GM23248 (cell line): ENCODE measurements around the gene OPCML. TPM values are rescaled to one million over a fixed set of nuclear protein-coding genes. Genes with fewer than 3 reads are reported as not detected.

Source experiments
- DNase-seq: peaks from one replicate; pipeline ENCODE4 v3.0.0-alpha.2; 2015
- H2AFZ ChIP-seq: fragments of 200-600 bp; sonication (generic); 2 replicates; pipeline ENCODE4 v1.6.1; 2016; ENCODE audit warnings: antibody characterized with exemption
- H3F3A ChIP-seq: fragments of 200-600 bp; sonication (generic); 2 replicates; pipeline ENCODE4 v1.6.1; 2016; ENCODE audit warnings: mild to moderate bottlenecking, antibody characterized with exemption, mixed run types; ENCODE audit not compliant: insufficient read depth
- H3K27ac ChIP-seq: fragments of 200-600 bp; sonication (generic); 2 replicates; pipeline ENCODE4 v1.5.1; 2016; ENCODE audit warnings: mild to moderate bottlenecking
- H3K27me3 ChIP-seq: fragments of 200-600 bp; sonication (generic); replicated peaks from 2 replicates; pipeline ENCODE4 v1.6.1; 2016; ENCODE audit warnings: mild to moderate bottlenecking; ENCODE audit not compliant: insufficient read depth
- H3K36me3 ChIP-seq: fragments of 200-600 bp; sonication (generic); 2 replicates; pipeline ENCODE4 v1.6.1; 2016; ENCODE audit warnings: low read depth, mild to moderate bottlenecking
- H3K4me1 ChIP-seq: fragments of 200-600 bp; sonication (generic); 2 replicates; pipeline ENCODE4 v1.6.1; 2016; ENCODE audit warnings: mild to moderate bottlenecking; ENCODE audit not compliant: insufficient read depth
- H3K4me2 ChIP-seq: fragments of 200-600 bp; sonication (generic); one replicate; pipeline ENCODE4 v1.6.1; 2016; ENCODE audit warnings: mild to moderate bottlenecking; ENCODE audit not compliant: unreplicated experiment
- H3K4me3 ChIP-seq: fragments of 200-600 bp; sonication (generic); 2 replicates; pipeline ENCODE4 v1.5.1; 2016; ENCODE audit warnings: mild to moderate bottlenecking
- H3K79me2 ChIP-seq: fragments of 200-600 bp; sonication (generic); 2 replicates; pipeline ENCODE4 v1.6.1; 2016; ENCODE audit warnings: mild to moderate bottlenecking; ENCODE audit not compliant: insufficient read depth
- H3K9ac ChIP-seq: fragments of 200-600 bp; sonication (generic); 2 replicates; pipeline ENCODE4 v1.6.1; 2016; ENCODE audit warnings: mild to moderate bottlenecking
- H3K9me2 ChIP-seq: fragments of 200-600 bp; sonication (generic); 2 replicates; pipeline ENCODE4 v1.6.1; 2016; ENCODE audit warnings: mixed run types, mild to moderate bottlenecking, moderate library complexity; ENCODE audit not compliant: insufficient read depth
- H3K9me3 ChIP-seq: fragments of 200-600 bp; sonication (generic); one replicate; pipeline ENCODE4 v1.6.1; 2017; ENCODE audit warnings: low read depth
- H4K20me1 ChIP-seq: fragments of 200-600 bp; sonication (generic); 2 replicates; pipeline ENCODE4 v1.6.0; 2016; ENCODE audit not compliant: insufficient read depth
- EZH2 ChIP-seq: fragments of 200-600 bp; sonication (generic); IDR thresholded peaks from 2 replicates; pipeline ENCODE4 v1.6.1; 2018; ENCODE audit warnings: antibody characterized with exemption, mild to moderate bottlenecking; ENCODE audit not compliant: insufficient read depth, poor library complexity, severe bottlenecking
- EZH2phosphoT487 ChIP-seq: fragments of 200-600 bp; sonication (generic); IDR thresholded peaks from 2 replicates; pipeline ENCODE4 v1.6.1; 2018; ENCODE audit warnings: antibody characterized with exemption, moderate library complexity, mild to moderate bottlenecking, low read depth; ENCODE audit not compliant: insufficient read depth
- WGBS, 2 experiments: methylation state at CpG; one replicate each; pipeline ENCODE4 v1.1.6; 2015 to 2017; ENCODE audit warnings: low lambda C conversion rate in 2 of 2, low coverage in 1 of 2; ENCODE audit errors: missing lambda C conversion rate in 2 of 2; 5-methylcytosine and 5-hydroxymethylcytosine counted together
- in situ Hi-C: fragments of 300-500 bp; cut with MboI; formaldehyde crosslinking; loops from 2 replicates; pipeline ENCODE4 v1.15.0; 2020
- polyA plus RNA-seq: library from polyadenylated mRNA; unstranded; fragments of >200 nt; fragmentation: Nextera tagmentation; extraction: Ambion mirVana; gene quantifications from 2 replicates; pipeline ENCODE4 v1.2.1, GENCODE V29; 2016
- total RNA-seq: library from RNA; depleted of rRNA; stranded (reverse); fragments of >200 nt; shearing (Covaris generic); gene quantifications from 2 replicates; pipeline ENCODE4 v1.2.3, GENCODE V29; 2014

The OPCML gene
- total and polyA plus RNA-seq, 2 experiments from 2014 or later: 0.69 to 1.6 TPM

GRCh38 chr11:133251841-133252240 is 280.5 kb downstream of the OPCML start:
- Histone ChIP-seq H2AFZ (no peak overlapping the region), H3K9me2 (no peaks in the 10 kb centered on the region), H3K4me3 (no peak overlapping the region), H4K20me1 (no peaks in the 10 kb centered on the region), H3K79me2 (no peaks in the 10 kb centered on the region), H3K9ac (no peak overlapping the region), H3K27ac (no peak overlapping the region), H3K9me3 (no peaks in the 10 kb centered on the region), H3K27me3 (no peaks in the 10 kb centered on the region), H3K4me1 (no peaks in the 10 kb centered on the region), H3K36me3 (no peaks in the 10 kb centered on the region), H3F3A (no peaks in the 10 kb centered on the region), H3K4me2 (no peak overlapping the region)
- in situ Hi-C loops: no loop called here
- TF ChIP-seq EZH2: no peak
- TF ChIP-seq EZH2phosphoT487: no peak
- WGBS, 2 experiments: 0 to 4% methylated on average over 3 of the region's 3 CpGs
- no peak for DNase-seq

DNA sequence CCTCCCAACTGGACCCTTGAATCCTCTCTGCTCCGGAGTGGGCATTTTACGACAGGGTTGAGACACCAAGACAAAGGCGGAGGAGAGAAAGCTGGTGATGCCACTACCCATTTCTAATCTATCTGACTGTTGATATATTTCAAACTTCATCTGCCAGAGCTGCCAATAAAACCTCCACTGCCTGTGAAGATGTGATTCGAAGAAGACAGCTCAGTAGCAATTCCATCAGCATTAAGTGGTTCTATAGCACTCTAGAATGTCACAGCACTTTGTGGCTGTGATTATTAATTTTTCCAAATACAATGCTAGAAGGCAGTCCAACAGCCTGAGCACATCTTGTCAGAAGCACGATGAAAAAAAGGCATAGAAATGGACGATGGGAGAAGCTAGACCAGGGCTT is 282.8 kb downstream of the OPCML start:
- in situ Hi-C loops: no loop called here
- Histone ChIP-seq H3K4me1 (no peaks in the 10 kb centered on the region), H3K9me3 (no peaks in the 10 kb centered on the region), H3K4me2 (no peak overlapping the region), H3K36me3 (no peaks in the 10 kb centered on the region), H3K9me2 (no peaks in the 10 kb centered on the region), H3K4me3 (no peak overlapping the region), H3K27ac (no peak overlapping the region), H4K20me1 (no peaks in the 10 kb centered on the region), H2AFZ (no peak overlapping the region), H3F3A (no peaks in the 10 kb centered on the region), H3K9ac (no peak overlapping the region), H3K79me2 (no peaks in the 10 kb centered on the region), H3K27me3 (no peaks in the 10 kb centered on the region)
- 2 to 4% methylated on average over 6 of the region's 6 CpGs for WGBS, 2 experiments
- DNase-seq: no peak
- TF ChIP-seq EZH2phosphoT487: no peak
- TF ChIP-seq EZH2: no peak

DNA sequence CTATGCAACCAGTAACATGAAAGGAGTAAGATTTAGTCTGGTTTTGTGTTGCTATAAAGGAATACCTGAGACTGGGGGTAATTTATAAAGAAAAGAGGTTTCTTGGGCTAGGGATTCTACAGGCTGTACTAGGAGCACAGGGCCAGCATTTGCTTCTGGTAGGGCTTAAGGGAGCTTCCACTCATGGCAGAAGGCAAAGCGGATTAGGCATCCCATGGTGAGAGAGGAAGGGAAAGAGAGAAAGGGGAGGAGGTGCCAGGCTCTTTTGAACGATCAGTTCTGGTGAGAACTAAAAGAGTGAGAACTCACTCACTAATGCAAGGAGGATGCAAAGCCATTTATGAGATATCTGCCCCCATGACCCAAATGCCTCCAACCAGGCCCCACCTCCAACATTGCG is 283.2 kb downstream of the OPCML start:
- Histone ChIP-seq H3K36me3 (no peaks in the 10 kb centered on the region), H3K4me2 (no peak overlapping the region), H3F3A (no peaks in the 10 kb centered on the region), H3K4me1 (no peaks in the 10 kb centered on the region), H3K4me3 (no peak overlapping the region), H3K9ac (no peak overlapping the region), H3K9me3 (no peaks in the 10 kb centered on the region), H3K27me3 (no peaks in the 10 kb centered on the region), H3K9me2 (no peaks in the 10 kb centered on the region), H4K20me1 (no peaks in the 10 kb centered on the region), H3K79me2 (no peaks in the 10 kb centered on the region), H2AFZ (no peak overlapping the region), H3K27ac (no peak overlapping the region)
- 14 to 21% methylated on average over 3 of the region's 3 CpGs for WGBS, 2 experiments
- DNase-seq: no peak
- in situ Hi-C loops: no loop called here
- no peak for TF ChIP-seq EZH2phosphoT487

GRCh38 chr11:133243832-133244231 is 288.5 kb downstream of the OPCML start:
- H3K36me3 ChIP-seq: no peaks in the 10 kb centered on the region
- H3K4me3 ChIP-seq: no peak overlapping the region
- H3F3A ChIP-seq: no peaks in the 10 kb centered on the region
- no peaks in the 10 kb centered on the region for H3K9me2 ChIP-seq
- WGBS, 2 experiments: 5 to 11% methylated on average over 3 of the region's 3 CpGs
- no peaks in the 10 kb centered on the region for H3K9me3 ChIP-seq
- DNase-seq: no peak
- no peak overlapping the region for H3K9ac ChIP-seq
- no peaks in the 10 kb centered on the region for H3K4me1 ChIP-seq
- no peaks in the 10 kb centered on the region for H4K20me1 ChIP-seq
- in situ Hi-C loops: no loop called here
- no peak for TF ChIP-seq EZH2phosphoT487
- TF ChIP-seq EZH2: no peak
- no peak overlapping the region for H3K4me2 ChIP-seq
- H3K79me2 ChIP-seq: no peaks in the 10 kb centered on the region
- H3K27ac ChIP-seq: no peak overlapping the region
- H3K27me3 ChIP-seq: no peaks in the 10 kb centered on the region
- H2AFZ ChIP-seq: no peak overlapping the region
